A549 (cell line): ENCODE measurements around the gene SLAMF1.

Source experiments
- CBX2 ChIP-seq: fragments of 200-600 bp; sonication (generic); IDR thresholded peaks from 2 replicates; pipeline ENCODE4 v1.6.1; 2016; ENCODE audit warnings: low read depth, mild to moderate bottlenecking, borderline replicate concordance
- CTCF ChIP-seq: fragments of >200 bp; sonication (Bioruptor Twin); formaldehyde crosslinking; IDR thresholded peaks from 3 replicates; pipeline ENCODE4 v1.5.1; 2016
- MAX ChIP-seq: IDR thresholded peaks from 2 replicates; pipeline ENCODE4 v1.6.1; 2012
- ZFP36 ChIP-seq: fragments of 450-650 bp; IDR thresholded peaks from 2 replicates; pipeline ENCODE4 v1.6.1; 2014; ENCODE audit warnings: borderline replicate concordance; ENCODE audit not compliant: partially characterized antibody

GRCh38 chr1:160671603-160672517, 25.0 kb upstream of the SLAMF1 start:
- no peak for TF ChIP-seq ZFP36
- no peak for TF ChIP-seq MAX
- no peak for TF ChIP-seq CBX2
- TF ChIP-seq CTCF: no peak
